IMR-90 (cell line): ENCODE data around the gene OR6N2.

Experiments used
- BHLHE40 ChIP-seq: fragments of 150-350 bp; IDR thresholded peaks from 2 replicates; pipeline ENCODE4 v1.6.1; 2016; ENCODE audit warnings: mild to moderate bottlenecking, low read depth, low read length
- CEBPB ChIP-seq: IDR thresholded peaks from 2 replicates; pipeline ENCODE4 v1.6.1; 2012; ENCODE audit warnings: low read depth, low read length, improper control_type of control experiment
- CHD1 ChIP-seq: IDR thresholded peaks from 2 replicates; pipeline ENCODE4 v1.6.1; 2012; ENCODE audit warnings: low read depth, low read length, improper control_type of control experiment
- FOS ChIP-seq: fragments of 150-350 bp; IDR thresholded peaks from 2 replicates; pipeline ENCODE4 v1.6.1; 2016; ENCODE audit warnings: low read depth, low read length
- MAZ ChIP-seq: IDR thresholded peaks from 2 replicates; pipeline ENCODE4 v1.6.1; 2012; ENCODE audit warnings: low read depth, mild to moderate bottlenecking, low read length, improper control_type of control experiment, moderate library complexity, borderline replicate concordance
- NFE2L2 ChIP-seq: fragments of 150-350 bp; IDR thresholded peaks from 2 replicates; pipeline ENCODE4 v1.6.1; 2016; ENCODE audit warnings: low read depth, mild to moderate bottlenecking, low read length
- POLR2A ChIP-seq: IDR thresholded peaks from 2 replicates; pipeline ENCODE4 v1.6.1; 2012; ENCODE audit warnings: mild to moderate bottlenecking, low read depth, low read length
- RAD21 ChIP-seq: IDR thresholded peaks from 2 replicates; pipeline ENCODE4 v1.6.1; 2012; ENCODE audit warnings: low read length, improper control_type of control experiment
- RCOR1 ChIP-seq: IDR thresholded peaks from 2 replicates; pipeline ENCODE4 v1.6.1; 2012; ENCODE audit warnings: mild to moderate bottlenecking, low read length, improper control_type of control experiment; ENCODE audit not compliant: insufficient replicate concordance
- RFX5 ChIP-seq: IDR thresholded peaks from 2 replicates; pipeline ENCODE4 v1.8.0; 2012; ENCODE audit warnings: low read depth, mild to moderate bottlenecking, low read length, moderate library complexity
- SMC3 ChIP-seq: fragments of 150-350 bp; IDR thresholded peaks from 2 replicates; pipeline ENCODE4 v1.6.1; 2016; ENCODE audit warnings: low read depth, mild to moderate bottlenecking, antibody characterized with exemption, low read length, moderate library complexity
- TF ChIP-seq, protein P1 (sequence below): conservative IDR thresholded peaks from 2 replicates; pipeline ENCODE4 v1.5.1; 2012; ENCODE audit warnings: mild to moderate bottlenecking, low read depth, low read length, improper control_type of control experiment
- TF ChIP-seq, protein P2 (sequence below): fragments of 150-350 bp; IDR thresholded peaks from 2 replicates; pipeline ENCODE4 v1.6.1; 2017; ENCODE audit warnings: mild to moderate bottlenecking, antibody characterized with exemption, low read length, low read depth
- TF ChIP-seq, protein P3 (sequence below): fragments of 150-350 bp; IDR thresholded peaks from 2 replicates; pipeline ENCODE4 v1.6.1; 2016; ENCODE audit warnings: low read depth, mild to moderate bottlenecking, low read length, moderate library complexity, borderline replicate concordance

DNA sequence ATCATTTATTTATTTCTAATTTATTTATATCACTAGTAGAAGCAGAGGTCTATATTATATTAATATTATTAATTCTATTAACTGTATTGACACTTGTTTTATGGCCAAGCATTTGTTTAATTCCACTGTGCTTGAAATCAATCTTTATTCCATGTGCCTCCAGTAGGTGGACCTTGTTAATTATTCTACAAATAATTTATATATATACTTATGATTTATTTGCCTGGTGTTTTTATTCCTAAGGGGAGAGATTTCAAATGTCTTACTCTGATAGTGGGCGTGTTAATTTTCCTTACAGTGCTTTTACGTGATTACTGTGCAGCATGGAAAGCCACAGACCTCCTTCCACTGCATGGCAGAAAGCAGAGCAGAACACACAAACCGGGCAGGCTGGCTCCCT lies 17.5 kb upstream of the OR6N2 start:
- TF ChIP-seq POLR2A = no peak
- no peak for TF ChIP-seq NFE2L2
- TF ChIP-seq CEBPB = no peak
- TF ChIP-seq, protein P1, sequence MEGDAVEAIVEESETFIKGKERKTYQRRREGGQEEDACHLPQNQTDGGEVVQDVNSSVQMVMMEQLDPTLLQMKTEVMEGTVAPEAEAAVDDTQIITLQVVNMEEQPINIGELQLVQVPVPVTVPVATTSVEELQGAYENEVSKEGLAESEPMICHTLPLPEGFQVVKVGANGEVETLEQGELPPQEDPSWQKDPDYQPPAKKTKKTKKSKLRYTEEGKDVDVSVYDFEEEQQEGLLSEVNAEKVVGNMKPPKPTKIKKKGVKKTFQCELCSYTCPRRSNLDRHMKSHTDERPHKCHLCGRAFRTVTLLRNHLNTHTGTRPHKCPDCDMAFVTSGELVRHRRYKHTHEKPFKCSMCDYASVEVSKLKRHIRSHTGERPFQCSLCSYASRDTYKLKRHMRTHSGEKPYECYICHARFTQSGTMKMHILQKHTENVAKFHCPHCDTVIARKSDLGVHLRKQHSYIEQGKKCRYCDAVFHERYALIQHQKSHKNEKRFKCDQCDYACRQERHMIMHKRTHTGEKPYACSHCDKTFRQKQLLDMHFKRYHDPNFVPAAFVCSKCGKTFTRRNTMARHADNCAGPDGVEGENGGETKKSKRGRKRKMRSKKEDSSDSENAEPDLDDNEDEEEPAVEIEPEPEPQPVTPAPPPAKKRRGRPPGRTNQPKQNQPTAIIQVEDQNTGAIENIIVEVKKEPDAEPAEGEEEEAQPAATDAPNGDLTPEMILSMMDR = peak; percentile 13; the same call in 1 of the 2 replicates
- TF ChIP-seq, protein P2, sequence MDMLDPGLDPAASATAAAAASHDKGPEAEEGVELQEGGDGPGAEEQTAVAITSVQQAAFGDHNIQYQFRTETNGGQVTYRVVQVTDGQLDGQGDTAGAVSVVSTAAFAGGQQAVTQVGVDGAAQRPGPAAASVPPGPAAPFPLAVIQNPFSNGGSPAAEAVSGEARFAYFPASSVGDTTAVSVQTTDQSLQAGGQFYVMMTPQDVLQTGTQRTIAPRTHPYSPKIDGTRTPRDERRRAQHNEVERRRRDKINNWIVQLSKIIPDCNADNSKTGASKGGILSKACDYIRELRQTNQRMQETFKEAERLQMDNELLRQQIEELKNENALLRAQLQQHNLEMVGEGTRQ = no peak
- no peak for TF ChIP-seq FOS
- no peak for TF ChIP-seq RAD21
- no peak for TF ChIP-seq MAZ
- TF ChIP-seq, protein P3, sequence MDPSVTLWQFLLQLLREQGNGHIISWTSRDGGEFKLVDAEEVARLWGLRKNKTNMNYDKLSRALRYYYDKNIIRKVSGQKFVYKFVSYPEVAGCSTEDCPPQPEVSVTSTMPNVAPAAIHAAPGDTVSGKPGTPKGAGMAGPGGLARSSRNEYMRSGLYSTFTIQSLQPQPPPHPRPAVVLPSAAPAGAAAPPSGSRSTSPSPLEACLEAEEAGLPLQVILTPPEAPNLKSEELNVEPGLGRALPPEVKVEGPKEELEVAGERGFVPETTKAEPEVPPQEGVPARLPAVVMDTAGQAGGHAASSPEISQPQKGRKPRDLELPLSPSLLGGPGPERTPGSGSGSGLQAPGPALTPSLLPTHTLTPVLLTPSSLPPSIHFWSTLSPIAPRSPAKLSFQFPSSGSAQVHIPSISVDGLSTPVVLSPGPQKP = no peak
- TF ChIP-seq RFX5 = no peak
- TF ChIP-seq CHD1 = no peak
- no peak for TF ChIP-seq SMC3
- TF ChIP-seq RCOR1 = no peak
- no peak for TF ChIP-seq BHLHE40
